HL-60 (cell line): Measurements from ENCODE around the gene DENND1A.

ENCODE experiments used
- DNase-seq, 2 experiments: peaks; one replicate each; pipeline ENCODE4 v3.0.0-alpha.2; 2010 to 2020; ENCODE audit warnings: low read depth in 1 of 2, low spot score in 1 of 2
- H3K27ac ChIP-seq: fragments of 250-450 bp; sonication (Bioruptor Pico); replicated peaks from 2 replicates; pipeline ENCODE4 v1.5.1; 2020; ENCODE audit warnings: mild to moderate bottlenecking, moderate library complexity
- H3K27me3 ChIP-seq: fragments of 250-450 bp; sonication (Bioruptor Pico); 2 replicates; pipeline ENCODE4 v1.5.1; 2021; ENCODE audit warnings: mild to moderate bottlenecking, moderate library complexity; ENCODE audit not compliant: insufficient read depth, poor library complexity, severe bottlenecking
- H3K4me3 ChIP-seq: replicated peaks from 2 replicates; pipeline ENCODE4 v1.5.1; 2011; ENCODE audit warnings: mild to moderate bottlenecking, control low read depth, low read length; ENCODE audit not compliant: insufficient read depth
- GABPA ChIP-seq: IDR thresholded peaks from 2 replicates; pipeline ENCODE4 v1.6.1; 2012; ENCODE audit warnings: low read depth
- POLR2AphosphoS5 ChIP-seq: IDR thresholded peaks from 2 replicates; pipeline ENCODE4 v1.6.1; 2012; ENCODE audit warnings: low read depth
- SPI1 ChIP-seq: IDR thresholded peaks from 2 replicates; pipeline ENCODE4 v1.6.1; 2012; ENCODE audit warnings: low read depth, mild to moderate bottlenecking, borderline replicate concordance
- TF ChIP-seq, protein P1 (sequence below): IDR thresholded peaks from one replicate; pipeline ENCODE4 v1.5.1; 2011; ENCODE audit warnings: low read length, control low read depth, inconsistent platforms; ENCODE audit not compliant: insufficient read depth
- TF ChIP-seq, protein P2 (sequence below): IDR thresholded peaks from 2 replicates; pipeline ENCODE4 v1.6.1; 2012; ENCODE audit warnings: low read depth; ENCODE audit not compliant: insufficient replicate concordance

Gene DENND1A

GRCh38 chr9:123606141-123606540 is 323.8 kb downstream of the DENND1A start:
- no peak for DNase-seq
- no peak overlapping the region for H3K27ac ChIP-seq
- no peak overlapping the region for H3K4me3 ChIP-seq
- TF ChIP-seq GABPA = no peak
- TF ChIP-seq, protein P1, sequence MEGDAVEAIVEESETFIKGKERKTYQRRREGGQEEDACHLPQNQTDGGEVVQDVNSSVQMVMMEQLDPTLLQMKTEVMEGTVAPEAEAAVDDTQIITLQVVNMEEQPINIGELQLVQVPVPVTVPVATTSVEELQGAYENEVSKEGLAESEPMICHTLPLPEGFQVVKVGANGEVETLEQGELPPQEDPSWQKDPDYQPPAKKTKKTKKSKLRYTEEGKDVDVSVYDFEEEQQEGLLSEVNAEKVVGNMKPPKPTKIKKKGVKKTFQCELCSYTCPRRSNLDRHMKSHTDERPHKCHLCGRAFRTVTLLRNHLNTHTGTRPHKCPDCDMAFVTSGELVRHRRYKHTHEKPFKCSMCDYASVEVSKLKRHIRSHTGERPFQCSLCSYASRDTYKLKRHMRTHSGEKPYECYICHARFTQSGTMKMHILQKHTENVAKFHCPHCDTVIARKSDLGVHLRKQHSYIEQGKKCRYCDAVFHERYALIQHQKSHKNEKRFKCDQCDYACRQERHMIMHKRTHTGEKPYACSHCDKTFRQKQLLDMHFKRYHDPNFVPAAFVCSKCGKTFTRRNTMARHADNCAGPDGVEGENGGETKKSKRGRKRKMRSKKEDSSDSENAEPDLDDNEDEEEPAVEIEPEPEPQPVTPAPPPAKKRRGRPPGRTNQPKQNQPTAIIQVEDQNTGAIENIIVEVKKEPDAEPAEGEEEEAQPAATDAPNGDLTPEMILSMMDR = no peak
- no peak for TF ChIP-seq POLR2AphosphoS5
- TF ChIP-seq, protein P2, sequence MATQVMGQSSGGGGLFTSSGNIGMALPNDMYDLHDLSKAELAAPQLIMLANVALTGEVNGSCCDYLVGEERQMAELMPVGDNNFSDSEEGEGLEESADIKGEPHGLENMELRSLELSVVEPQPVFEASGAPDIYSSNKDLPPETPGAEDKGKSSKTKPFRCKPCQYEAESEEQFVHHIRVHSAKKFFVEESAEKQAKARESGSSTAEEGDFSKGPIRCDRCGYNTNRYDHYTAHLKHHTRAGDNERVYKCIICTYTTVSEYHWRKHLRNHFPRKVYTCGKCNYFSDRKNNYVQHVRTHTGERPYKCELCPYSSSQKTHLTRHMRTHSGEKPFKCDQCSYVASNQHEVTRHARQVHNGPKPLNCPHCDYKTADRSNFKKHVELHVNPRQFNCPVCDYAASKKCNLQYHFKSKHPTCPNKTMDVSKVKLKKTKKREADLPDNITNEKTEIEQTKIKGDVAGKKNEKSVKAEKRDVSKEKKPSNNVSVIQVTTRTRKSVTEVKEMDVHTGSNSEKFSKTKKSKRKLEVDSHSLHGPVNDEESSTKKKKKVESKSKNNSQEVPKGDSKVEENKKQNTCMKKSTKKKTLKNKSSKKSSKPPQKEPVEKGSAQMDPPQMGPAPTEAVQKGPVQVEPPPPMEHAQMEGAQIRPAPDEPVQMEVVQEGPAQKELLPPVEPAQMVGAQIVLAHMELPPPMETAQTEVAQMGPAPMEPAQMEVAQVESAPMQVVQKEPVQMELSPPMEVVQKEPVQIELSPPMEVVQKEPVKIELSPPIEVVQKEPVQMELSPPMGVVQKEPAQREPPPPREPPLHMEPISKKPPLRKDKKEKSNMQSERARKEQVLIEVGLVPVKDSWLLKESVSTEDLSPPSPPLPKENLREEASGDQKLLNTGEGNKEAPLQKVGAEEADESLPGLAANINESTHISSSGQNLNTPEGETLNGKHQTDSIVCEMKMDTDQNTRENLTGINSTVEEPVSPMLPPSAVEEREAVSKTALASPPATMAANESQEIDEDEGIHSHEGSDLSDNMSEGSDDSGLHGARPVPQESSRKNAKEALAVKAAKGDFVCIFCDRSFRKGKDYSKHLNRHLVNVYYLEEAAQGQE = no peak
- TF ChIP-seq SPI1 = no peak
- no peaks in the 10 kb centered on the region for H3K27me3 ChIP-seq

DNA sequence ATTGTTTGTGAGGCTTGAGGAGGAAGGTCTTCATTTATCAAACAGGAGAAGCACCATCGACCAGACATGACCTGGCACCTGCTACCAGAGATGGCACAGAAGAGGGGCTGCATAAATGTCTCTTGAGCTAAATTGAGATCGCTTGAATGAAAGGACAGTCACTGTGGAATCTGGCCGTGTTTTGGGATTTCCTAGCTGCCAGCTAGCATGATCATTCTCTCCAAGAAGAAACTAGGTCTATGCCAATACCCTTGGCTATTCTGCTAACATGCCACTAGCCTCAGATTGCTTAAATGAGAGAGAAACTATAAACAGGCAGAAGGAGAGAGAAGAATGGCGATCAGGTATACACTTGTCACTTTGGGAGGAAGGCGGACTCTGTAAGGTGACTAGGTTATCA is 324.6 kb downstream of the DENND1A start:
- Histone ChIP-seq H3K27me3 (no peaks in the 10 kb centered on the region), H3K27ac (no peak overlapping the region), H3K4me3 (no peak overlapping the region)
- TF ChIP-seq, protein P2 = no peak
- TF ChIP-seq POLR2AphosphoS5 (no peak), SPI1 (no peak), GABPA (no peak)
- TF ChIP-seq, protein P1 = no peak
- no peak for DNase-seq

GRCh38 chr9:123604861-123605260 is 325.1 kb downstream of the DENND1A start:
- Histone ChIP-seq H3K4me3 (no peak overlapping the region), H3K27me3 (no peaks in the 10 kb centered on the region), H3K27ac (no peak overlapping the region)
- no peak for DNase-seq
- no peak for TF ChIP-seq GABPA
- TF ChIP-seq SPI1 = no peak
- TF ChIP-seq POLR2AphosphoS5 = no peak
- TF ChIP-seq, protein P1 = no peak
- TF ChIP-seq, protein P2 = no peak
